HTR-8/SVneo (cell line): ENCODE data around the gene BIK.

ENCODE experiments used
- DNase-seq: peaks from one replicate; pipeline ENCODE4 v3.0.0; 2011; ENCODE audit warnings: low spot score, mixed read lengths; ENCODE audit not compliant: insufficient read length
- FAIRE-seq: peaks from 2 replicates; lab custom pipeline; 2011; peaks lifted over from hg19 to GRCh38; lab: Jason Lieb, UNC

The BIK gene

GRCh38 chr22:43157874-43158546, 47.5 kb downstream of the BIK start:
- FAIRE-seq (no peak), DNase-seq (no peak)

DNA sequence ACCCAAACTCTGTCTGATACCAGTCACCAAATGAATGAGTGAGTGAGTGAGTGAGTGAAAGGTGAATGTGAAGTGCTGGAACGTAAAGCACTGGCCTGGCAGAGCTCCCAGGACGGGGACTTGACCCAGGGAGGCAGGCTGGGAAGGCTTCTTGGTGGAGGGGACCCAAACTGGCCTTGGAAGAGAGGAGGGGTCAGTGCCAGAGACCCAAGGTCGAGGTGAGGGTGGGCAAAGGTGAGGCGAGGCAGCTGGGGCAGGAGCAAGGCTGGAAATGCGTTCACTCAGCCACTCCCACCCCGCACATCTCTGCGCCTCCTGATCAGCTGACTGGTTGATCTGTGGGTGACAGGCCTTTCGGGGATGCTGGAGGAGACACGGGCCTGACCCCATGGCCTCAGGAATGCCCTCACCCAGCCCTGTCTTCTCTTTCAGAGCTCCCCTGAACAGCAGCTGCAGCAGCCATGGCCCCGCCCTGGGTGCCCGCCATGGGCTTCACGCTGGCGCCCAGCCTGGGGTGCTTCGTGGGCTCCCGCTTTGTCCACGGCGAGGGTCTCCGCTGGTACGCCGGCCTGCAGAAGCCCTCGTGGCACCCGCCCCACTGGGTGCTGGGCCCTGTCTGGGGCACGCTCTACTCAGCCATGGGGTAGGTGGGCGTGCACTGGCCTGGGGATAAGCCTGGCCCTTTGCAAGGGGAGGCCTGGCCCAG, 48.4 kb downstream of the BIK start:
- FAIRE-seq = no peak

GRCh38 chr22:43159484-43160178, 49.1 kb downstream of the BIK start:
- FAIRE-seq (no peak), DNase-seq (no peak)

More for the DNA sequence above, 48.4 kb downstream of the BIK start:
- no peak for DNase-seq

GRCh38 chr22:43160497-43161126, 50.1 kb downstream of the BIK start:
- DNase-seq (no peak), FAIRE-seq (no peak)

DNA sequence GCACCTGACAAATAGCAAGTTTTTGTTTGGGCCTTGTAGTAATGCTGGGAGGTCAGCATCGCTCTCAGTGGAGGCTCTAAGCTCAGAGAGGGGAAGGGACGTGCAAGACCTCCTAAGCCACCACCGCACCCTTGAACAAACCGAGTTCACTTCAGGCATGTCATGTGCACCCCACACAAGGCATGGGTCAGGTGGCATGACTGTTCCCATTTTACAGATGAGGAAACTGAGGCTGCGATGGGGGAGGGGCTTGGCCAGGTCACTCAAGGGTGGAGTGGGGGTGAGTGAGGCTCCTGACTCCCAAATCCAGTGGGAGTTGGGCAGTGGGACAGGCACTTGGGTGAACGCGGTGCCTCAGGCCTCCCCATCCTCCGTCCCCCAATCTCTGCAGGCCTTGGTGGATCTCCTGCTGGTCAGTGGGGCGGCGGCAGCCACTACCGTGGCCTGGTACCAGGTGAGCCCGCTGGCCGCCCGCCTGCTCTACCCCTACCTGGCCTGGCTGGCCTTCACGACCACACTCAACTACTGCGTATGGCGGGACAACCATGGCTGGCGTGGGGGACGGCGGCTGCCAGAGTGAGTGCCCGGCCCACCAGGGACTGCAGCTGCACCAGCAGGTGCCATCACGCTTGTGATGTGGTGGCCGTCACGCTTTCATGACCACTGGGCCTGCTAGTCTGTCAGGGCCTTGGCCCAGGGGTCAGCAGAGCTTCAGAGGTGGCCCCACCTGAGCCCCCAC, 52.0 kb downstream of the BIK start:
- no peak for DNase-seq
- FAIRE-seq = no peak

- FAIRE-seq = no peak
- DNase-seq = no peak
These were observed 52.8 kb downstream of the BIK start for GRCh38 chr22:43163241-43163795.

GRCh38 chr22:43164636-43165035, 54.1 kb downstream of the BIK start:
- no peak for FAIRE-seq
- no peak for DNase-seq

DNA sequence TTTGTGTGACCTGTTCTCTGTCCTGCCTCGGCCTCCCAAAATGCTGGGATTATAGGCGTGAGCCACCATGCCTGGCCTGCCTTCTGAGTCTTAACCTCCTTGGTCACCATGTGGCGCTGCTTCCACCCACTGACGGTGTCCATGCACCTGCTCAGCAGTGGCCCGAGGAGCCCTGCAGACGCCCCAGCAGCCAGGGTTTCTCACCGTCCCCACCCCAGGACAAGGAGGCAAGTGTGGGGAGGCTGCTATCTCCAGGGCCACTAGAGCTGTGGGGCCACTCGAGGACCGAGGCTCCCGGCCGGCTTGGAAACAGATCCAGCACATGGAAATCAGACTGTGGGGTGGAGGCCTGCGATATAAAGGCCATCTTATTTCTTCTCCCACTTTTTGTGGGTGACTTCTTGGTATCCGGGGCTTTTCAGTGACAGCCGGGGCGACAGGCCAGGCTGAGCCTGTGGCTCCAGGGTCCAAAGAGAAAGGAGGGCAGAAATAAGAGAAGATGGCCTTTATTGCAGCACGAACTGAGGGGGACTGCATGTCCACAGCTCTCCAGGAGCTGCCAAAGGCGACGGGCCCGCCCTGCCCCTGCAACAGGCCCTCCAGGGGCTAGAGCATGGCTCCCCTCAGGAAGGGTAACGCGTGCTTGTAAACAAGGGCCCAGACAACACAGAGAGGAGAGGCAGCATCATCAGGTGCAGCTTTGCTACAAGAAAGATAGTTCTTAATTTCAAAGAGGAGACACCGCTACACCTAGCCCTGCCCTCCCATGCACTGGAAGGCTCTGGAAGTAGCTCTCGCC, 55.8 kb downstream of the BIK start:
- DNase-seq = no peak
- no peak for FAIRE-seq

- no peak for FAIRE-seq
- DNase-seq = no peak
These were observed 56.5 kb downstream of the BIK start for GRCh38 chr22:43167001-43167589.

GRCh38 chr22:43168471-43169309, 58.1 kb downstream of the BIK start:
- DNase-seq (no peak), FAIRE-seq (no peak)

DNA sequence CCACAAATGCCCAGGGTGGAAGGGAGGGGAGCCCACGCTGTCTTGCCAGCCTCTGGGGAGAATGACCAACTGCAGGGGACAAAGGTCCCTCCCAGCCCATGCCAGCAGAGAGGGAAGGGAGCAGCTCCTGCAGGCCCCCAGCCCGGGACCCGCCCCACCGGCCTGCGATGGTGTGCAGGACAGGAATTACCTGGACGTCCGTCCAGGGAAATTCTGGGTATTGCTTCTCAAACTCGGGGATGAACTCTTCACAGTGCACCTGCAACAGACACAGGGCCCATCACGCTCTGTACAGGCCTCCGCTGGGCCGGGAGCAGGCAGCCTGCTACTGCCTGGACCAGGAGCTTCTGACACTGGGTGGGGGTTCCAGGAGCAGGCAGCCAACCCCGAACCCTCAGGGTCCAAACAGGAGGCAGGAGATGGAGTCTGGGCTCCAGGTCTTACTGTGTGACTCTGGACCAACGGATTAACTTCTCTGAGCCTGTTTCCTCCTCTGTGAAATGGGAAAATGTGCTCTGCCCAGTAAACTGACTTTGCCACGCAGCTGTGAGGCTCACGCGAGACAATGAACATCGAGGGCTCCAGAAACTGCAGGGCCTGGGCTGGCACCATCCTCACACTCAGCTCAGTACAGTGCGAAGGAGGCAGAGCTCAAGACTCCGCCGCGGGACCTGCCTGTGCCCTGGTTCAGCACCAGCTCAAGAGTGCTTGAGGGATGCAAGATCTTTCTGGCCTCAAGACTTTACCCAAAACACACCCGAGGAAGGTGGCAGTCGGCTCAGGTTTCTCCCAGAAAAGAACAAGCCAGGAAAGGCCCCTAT, 59.0 kb downstream of the BIK start:
- DNase-seq = no peak
- FAIRE-seq = no peak

- DNase-seq (no peak), FAIRE-seq (no peak)
These were observed 59.6 kb downstream of the BIK start for GRCh38 chr22:43170131-43170480.

DNA sequence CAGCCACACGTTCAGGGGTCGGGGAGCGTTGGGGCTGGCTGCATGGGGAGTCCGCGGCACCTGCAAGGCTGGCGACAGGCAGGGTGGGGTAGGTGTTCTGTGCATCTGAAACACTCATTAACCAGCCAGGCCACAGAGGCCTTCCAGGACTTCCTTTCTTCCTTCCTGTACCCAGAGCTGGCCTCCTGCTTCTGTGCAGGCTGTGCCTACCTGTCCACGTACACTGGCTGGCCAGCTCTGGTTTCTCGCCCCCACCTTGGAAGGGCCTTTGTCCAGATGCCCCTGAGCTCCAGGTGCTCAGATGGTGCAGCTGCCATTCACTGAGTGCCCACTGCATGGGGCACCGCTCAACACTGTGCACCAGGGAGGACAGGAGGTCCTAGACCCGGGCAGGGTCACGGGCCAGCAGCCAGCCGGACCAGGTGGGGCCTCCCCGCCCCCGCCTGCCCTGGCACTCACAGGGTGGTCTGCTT, 60.5 kb downstream of the BIK start:
- DNase-seq (no peak), FAIRE-seq (no peak)

DNA sequence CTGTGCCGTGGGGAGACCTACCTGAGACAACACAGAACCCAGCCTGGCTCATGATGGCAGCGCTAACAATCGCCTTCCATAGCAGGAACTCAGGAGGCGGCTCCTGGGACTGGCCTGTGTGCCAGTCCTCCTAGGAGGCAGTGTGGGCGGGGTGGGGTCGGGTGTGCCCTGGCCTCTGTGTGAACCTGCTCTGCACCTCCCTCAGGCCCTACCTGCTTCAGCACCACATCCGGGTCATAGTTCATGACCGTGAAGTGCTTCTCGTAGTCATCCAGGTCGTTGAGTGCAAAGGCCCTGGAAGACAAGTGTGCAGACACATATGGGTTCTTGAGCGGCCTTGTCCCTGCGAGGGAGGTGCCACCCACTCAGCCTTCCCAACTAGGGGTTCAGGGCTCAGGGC, 61.1 kb downstream of the BIK start:
- DNase-seq (no peak), FAIRE-seq (no peak)

DNA sequence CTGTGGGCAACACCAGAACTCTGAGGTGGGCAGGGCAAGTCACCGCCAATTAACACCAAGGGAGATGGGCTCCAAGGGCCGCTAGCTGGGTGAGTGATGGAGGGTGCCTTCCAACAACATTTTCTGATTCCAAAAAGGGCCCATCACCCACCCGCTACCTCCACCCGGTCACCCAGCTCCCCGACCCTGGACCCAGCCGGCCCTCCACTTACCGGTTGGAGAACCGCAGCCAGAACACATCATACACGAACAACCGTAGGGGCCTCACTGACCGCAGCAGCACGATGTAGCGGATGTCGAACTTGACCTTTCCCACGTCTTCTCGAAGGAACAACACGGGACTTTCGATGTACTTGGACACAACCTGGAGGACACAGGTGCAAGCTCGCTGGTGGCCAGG, 61.6 kb downstream of the BIK start:
- DNase-seq (no peak), FAIRE-seq (no peak)

DNA sequence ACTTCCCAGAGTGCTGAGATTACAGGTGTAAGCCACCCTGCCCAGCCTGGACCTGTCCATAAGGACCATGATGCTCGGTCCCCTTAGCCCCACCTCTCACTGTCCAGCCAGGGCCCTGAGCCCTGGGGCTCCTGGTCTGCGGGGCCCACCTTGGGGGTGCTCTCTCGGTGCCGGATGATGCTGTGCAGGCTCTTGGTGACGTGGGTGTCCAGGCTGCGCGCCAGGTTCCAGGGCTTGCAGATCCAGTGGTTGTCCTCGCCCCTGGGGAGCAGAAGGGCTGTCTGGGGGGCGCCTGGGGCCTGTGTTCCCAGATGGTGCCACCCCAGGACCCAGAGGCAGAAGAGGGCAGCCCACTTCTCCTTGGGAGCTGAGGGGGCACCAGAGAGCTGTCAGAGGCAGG, 63.0 kb downstream of the BIK start:
- no peak for DNase-seq
- FAIRE-seq = no peak
